ENCODE measurements around the gene TNIP2. TPM values are rescaled to one million over a fixed set of nuclear protein-coding genes. Genes with fewer than 3 reads are reported as not detected.
A peak's percentile ranks its signal among the peaks of the same experiment; 100 is the strongest.

TNIP2 gene
- total and polyA plus RNA-seq, 8 donors, result 16.6 to 46.5 (median 20.0) TPM

DNA sequence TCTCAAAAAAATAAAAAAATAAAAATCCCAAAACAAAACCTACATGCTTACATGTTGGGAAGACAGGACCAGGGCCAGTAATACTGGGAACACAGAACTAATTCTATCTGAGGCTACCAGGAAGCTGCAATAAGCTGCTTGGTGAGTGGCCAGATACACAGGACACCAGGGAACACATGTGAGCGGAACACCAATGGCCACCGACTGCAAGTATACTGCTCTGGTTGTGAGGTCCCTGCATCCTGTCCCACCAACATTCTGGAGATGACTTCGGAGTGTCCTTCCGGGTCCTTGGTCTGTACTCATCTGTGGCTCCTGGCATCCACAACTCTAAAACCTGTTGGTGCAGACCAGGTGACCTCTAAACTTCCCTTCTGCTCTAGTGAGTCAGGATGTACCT, 2.7 kb downstream of the TNIP2 start:
- peaks cover 0 to 44% of the 10 kb centered on the region in 2 donors for H3K4me1 ChIP-seq
- no peaks in the 10 kb centered on the region for H3K9me3 ChIP-seq
- no peak overlapping the region for H3K4me3 ChIP-seq
- intact Hi-C loops (cut with DNase I), result no loop called here
- ATAC-seq, result no peak
- no peak for TF ChIP-seq CTCF (IDR thresholded peaks at IDR 0.05)
- peaks cover 0 to 20% of the 10 kb centered on the region in 2 donors for H3K36me3 ChIP-seq
- no peaks in the 10 kb centered on the region for H3K27me3 ChIP-seq
- peak overlapping the region in 1 of 2 donors; percentile 26 for H3K27ac ChIP-seq
- DNase-seq, result peak in 1 of 4 donors; percentile 24

GRCh38 chr4:2750719-2751605, 5.2 kb downstream of the TNIP2 start:
- Histone ChIP-seq H3K4me1 (peaks cover 0 to 52% of the 10 kb centered on the region in 2 donors), H3K36me3 (peaks cover 0 to 40% of the 10 kb centered on the region in 2 donors), H3K9me3 (no peaks in the 10 kb centered on the region), H3K27ac (no peak overlapping the region), H3K4me3 (no peak overlapping the region), H3K27me3 (no peaks in the 10 kb centered on the region)
- no peak for TF ChIP-seq CTCF (IDR thresholded peaks at IDR 0.05)
- DNase-seq (peak in 1 of 4 donors; percentile 53), ATAC-seq (no peak)
- intact Hi-C loops (cut with DNase I), result no loop called here

GRCh38 chr4:2746891-2747695, 9.0 kb downstream of the TNIP2 start:
- peak overlapping the region in 1 of 2 donors; percentile 76 for H3K27ac ChIP-seq
- ATAC-seq, result no peak
- intact Hi-C loops (cut with DNase I), result no loop called here
- no peaks in the 10 kb centered on the region for H3K9me3 ChIP-seq
- no peak for TF ChIP-seq CTCF (IDR thresholded peaks at IDR 0.05)
- peaks cover 0 to 66% of the 10 kb centered on the region in 2 donors for H3K36me3 ChIP-seq
- peak in 2 of 4 donors; percentile 31 to 69 for DNase-seq
- peaks cover 4 to 42% of the 10 kb centered on the region in 2 donors for H3K4me1 ChIP-seq
- H3K4me3 ChIP-seq, result no peak overlapping the region
- no peaks in the 10 kb centered on the region for H3K27me3 ChIP-seq

DNA sequence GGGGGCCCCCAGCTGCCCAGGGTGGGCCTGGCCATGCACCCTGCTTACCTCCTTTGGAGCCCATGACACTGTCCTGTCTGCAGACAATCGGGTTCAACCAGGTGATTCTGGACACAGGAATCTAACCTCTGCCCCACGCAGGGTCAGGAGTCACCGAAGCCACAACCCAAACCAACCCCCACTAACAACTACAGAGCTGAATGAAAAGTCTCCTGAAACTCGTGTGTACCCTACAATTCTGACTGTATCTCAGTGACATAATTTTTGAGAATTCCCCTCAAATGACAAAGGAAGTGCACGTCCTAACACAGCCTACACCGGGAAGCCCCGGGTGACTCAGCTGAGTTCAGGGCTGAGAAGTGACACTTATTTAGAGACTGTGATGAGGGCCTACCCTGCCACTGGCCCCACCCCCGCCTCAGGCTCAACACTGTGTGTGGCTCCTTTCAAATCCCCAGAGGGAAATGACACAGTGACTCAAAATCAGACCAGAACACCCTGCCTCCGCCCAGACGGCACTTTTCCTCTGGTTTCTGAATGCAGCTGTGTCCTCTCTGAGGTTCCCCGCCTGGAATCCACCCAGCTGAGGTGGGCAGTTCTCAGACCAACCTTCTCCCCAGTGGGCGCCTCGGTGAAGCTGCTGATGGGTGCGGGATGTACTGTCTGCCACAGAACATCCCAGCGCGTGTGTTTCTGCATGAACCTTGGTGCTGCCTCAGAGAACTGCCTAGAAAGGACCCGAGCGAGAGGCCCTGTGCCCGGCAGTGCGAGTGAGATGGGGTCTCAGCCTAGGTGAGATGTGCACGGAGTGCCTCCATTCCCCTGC, 9.9 kb downstream of the TNIP2 start:
- intact Hi-C loops (cut with DNase I), result no loop called here
- no peaks in the 10 kb centered on the region for H3K27me3 ChIP-seq
- H3K27ac ChIP-seq, result peak overlapping the region; percentile 30 to 76
- no peaks in the 10 kb centered on the region for H3K9me3 ChIP-seq
- DNase-seq (peak in 3 of 4 donors; percentile 31 to 86 (median 75)), ATAC-seq (peak; percentile 85)
- H3K4me3 ChIP-seq, result no peak overlapping the region
- TF ChIP-seq CTCF (IDR thresholded peaks at IDR 0.05), result no peak
- peaks cover 4 to 38% of the 10 kb centered on the region in 2 donors for H3K4me1 ChIP-seq
- peaks cover 0 to 73% of the 10 kb centered on the region in 2 donors for H3K36me3 ChIP-seq
